Spleen (tissue), 11 donors: ENCODE measurements around the gene FBXW7. TPM values are rescaled to one million over a fixed set of nuclear protein-coding genes. Genes with fewer than 3 reads are reported as not detected.

Source experiments
- DNase-seq: peaks from one replicate; pipeline ENCODE4 v3.0.0-alpha.2; 2020
- H3K27ac ChIP-seq, 8 donors: fragments of 200-600 bp; sonication (generic) in 7 of 8; 1 replicate in 4 of 8; 2 replicates in 4 of 8; pipeline versions ENCODE4 v1.5.0 to v1.8.0; 2016 to 2021; ENCODE audit warnings: inconsistent platforms in 4 of 8, mild to moderate bottlenecking in 4 of 8, moderate library complexity in 1 of 8
- H3K27me3 ChIP-seq, 7 donors: fragments of 200-600 bp; sonication (generic) in 6 of 7; replicated peaks in 1 of 7; 1 replicate in 4 of 7; 2 replicates in 3 of 7; pipeline versions ENCODE4 v1.5.0 to v1.8.0; 2016 to 2021; ENCODE audit warnings: inconsistent platforms in 3 of 7, mild to moderate bottlenecking in 1 of 7
- H3K36me3 ChIP-seq, 6 donors: fragments of 200-600 bp; sonication (generic) in 5 of 6; 1 replicate in 4 of 6; 2 replicates in 2 of 6; pipeline versions ENCODE4 v1.5.0 to v1.8.0; 2016 to 2021; ENCODE audit warnings: inconsistent platforms in 2 of 6
- H3K4me1 ChIP-seq, 6 donors: fragments of 200-600 bp; sonication (generic) in 5 of 6; 1 replicate in 3 of 6; 2 replicates in 3 of 6; pipeline versions ENCODE4 v1.5.0 to v1.8.0; 2016 to 2021; ENCODE audit warnings: inconsistent platforms in 3 of 6
- H3K4me3 ChIP-seq, 8 donors: fragments of 200-600 bp; sonication (generic) in 7 of 8; 1 replicate in 4 of 8; 2 replicates in 4 of 8; pipeline versions ENCODE4 v1.5.0 to v1.8.0; 2016 to 2021; ENCODE audit warnings: inconsistent platforms in 4 of 8, mild to moderate bottlenecking in 4 of 8, moderate library complexity in 2 of 8
- H3K9me3 ChIP-seq, 8 donors: fragments of 200-600 bp; sonication (generic) in 7 of 8; 1 replicate in 4 of 8; 2 replicates in 4 of 8; pipeline versions ENCODE4 v1.5.0 to v1.8.0; 2016 to 2021; ENCODE audit warnings: inconsistent platforms in 4 of 8
- CTCF ChIP-seq, 11 experiments: fragments of 200-600 bp in 7 of 11; fragments of 450-650 bp in 4 of 11; sonication (generic) in 4 of 11; IDR thresholded peaks in 8 of 11; conservative IDR thresholded peaks in 3 of 11; 1 replicate in 7 of 11; 2 replicates in 4 of 11; pipeline versions ENCODE4 v1.4.0 to v1.8.0; 2016 to 2021; ENCODE audit warnings: antibody characterized with exemption in 11 of 11, inconsistent platforms in 4 of 11, mild to moderate bottlenecking in 1 of 11
- POLR2A ChIP-seq, 3 donors: fragments of 450-650 bp; IDR thresholded peaks; one replicate each; pipeline ENCODE4 v1.5.1; 2017; ENCODE audit warnings: antibody characterized with exemption in 3 of 3, mild to moderate bottlenecking in 1 of 3
- POLR2AphosphoS5 ChIP-seq, 3 donors: sonication (generic); formaldehyde crosslinking; IDR thresholded peaks; one replicate each; pipeline ENCODE4 v1.5.1; 2017; ENCODE audit warnings: antibody characterized with exemption in 3 of 3
- WGBS, 5 donors: extraction: QIAGEN DNeasy Blood & Tissue Kit in 3 of 5; methylation state at CpG; one replicate each; pipeline versions ENCODE4 v1.1.5 to v1.1.7; 2013 to 2018; 5-methylcytosine and 5-hydroxymethylcytosine counted together
- intact Hi-C: fragments of 100-400 bp; cut with DNase I; formaldehyde crosslinking; loops from one replicate; pipeline ENCODE4 v1.15.0; 2023; ENCODE audit warnings: low total_unique reads
- polyA plus RNA-seq, 3 donors: library from polyadenylated mRNA; stranded (reverse); fragments of 200-250 nt; gene quantifications; one replicate each; pipeline ENCODE4 v1.2.1, GENCODE V29; 2013
- total RNA-seq, 7 donors: library from RNA; depleted of rRNA in 3 of 7; stranded (reverse); fragments of >200 nt in 3 of 7; fragmentation: NEBNext Ultra II Directional in 4 of 7; extraction: Animal tissue kit (Norgen Biotek cat#: 25700) in 4 of 7; gene quantifications; one replicate each; pipeline versions ENCODE4 v1.1.0 to v1.2.1, GENCODE V29; 2016 to 2021
- donor health status: healthy with polysubstance abuse.
- donor health status: DM: no; HTN: no; CAD: no; lungs with moderate emphysema.
- donor health status: DM: no; HTN: no; CAD: no.
- donor health status: Bipolar disorder and iron deficiency.
- donor health status: healthy.
- donor health status: DM: no; HTN: no; CAD: no.
- donor health status: DM: yes; HTN: yes; CAD: no.

FBXW7 gene
- total and polyA plus RNA-seq, 10 donors, result 11.5 to 140 (median 79.9) TPM

DNA sequence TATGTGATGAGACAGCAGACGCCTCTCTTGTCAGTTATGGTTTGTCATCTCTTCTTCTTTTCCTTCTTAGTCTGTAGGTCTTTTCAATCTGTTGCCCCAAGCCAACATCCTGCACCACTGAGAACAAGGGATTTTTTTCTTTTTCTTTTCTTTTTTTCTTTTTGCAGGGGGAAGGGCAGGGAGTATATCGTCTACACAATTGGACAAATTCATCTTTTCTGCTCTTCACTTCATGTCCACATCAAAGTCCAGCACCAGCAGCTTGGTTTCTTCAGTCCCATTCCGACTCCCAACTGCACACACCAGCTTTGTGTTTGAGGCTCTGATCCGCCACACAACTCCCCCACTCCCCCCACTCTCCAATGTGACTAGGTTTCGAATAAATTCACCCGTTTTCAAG is 213.2 kb downstream of the FBXW7 start:
- Histone ChIP-seq H3K27ac (no peak overlapping the region), H3K9me3 (no peaks in the 10 kb centered on the region), H3K27me3 (no peaks in the 10 kb centered on the region), H3K4me3 (no peak overlapping the region), H3K4me1 (no peaks in the 10 kb centered on the region), H3K36me3 (peaks cover 3 to 82% (median 38%) of the 10 kb centered on the region in 6 donors)
- DNase-seq, result no peak
- no peak for TF ChIP-seq POLR2A (IDR thresholded peaks at IDR 0.05)
- no peak for TF ChIP-seq POLR2AphosphoS5 (IDR thresholded peaks at IDR 0.05)
- TF ChIP-seq CTCF (IDR thresholded peaks at IDR 0.05 in 8 of 11, conservative IDR thresholded peaks at IDR 0.05 in 3 of 11), result no peak
- 95 to 96% (median 95%) methylated on average over 6 of the region's 6 CpGs for WGBS, 5 donors
- intact Hi-C loops, result no loop called here

DNA sequence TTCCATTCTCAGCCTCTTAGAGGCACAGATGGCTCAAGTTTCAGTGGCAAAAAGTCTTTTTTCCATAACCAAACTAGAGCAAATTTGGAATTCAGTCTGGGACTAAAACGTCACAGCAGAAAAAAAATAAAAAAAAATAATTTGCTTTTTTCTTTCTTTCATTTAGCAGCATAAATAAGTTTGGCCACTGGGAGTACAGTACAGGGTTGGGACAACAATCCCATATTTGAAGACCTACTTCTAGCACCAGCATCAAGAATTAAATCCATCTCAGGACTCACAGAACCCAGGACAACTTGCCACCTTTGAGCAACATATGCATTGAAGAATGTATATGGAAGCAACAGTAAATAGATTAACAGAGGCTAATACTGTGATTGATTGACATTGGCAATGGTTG is 214.0 kb downstream of the FBXW7 start:
- no peak for TF ChIP-seq CTCF (IDR thresholded peaks at IDR 0.05 in 8 of 11, conservative IDR thresholded peaks at IDR 0.05 in 3 of 11)
- intact Hi-C loops, result no loop called here
- Histone ChIP-seq H3K4me3 (no peak overlapping the region), H3K27ac (no peak overlapping the region), H3K36me3 (peaks cover 3 to 75% (median 34%) of the 10 kb centered on the region in 6 donors), H3K4me1 (peaks cover 0 to 3% (median 0%) of the 10 kb centered on the region in 6 donors), H3K27me3 (no peaks in the 10 kb centered on the region), H3K9me3 (no peaks in the 10 kb centered on the region)
- DNase-seq, result no peak
- WGBS, 5 donors, result 79 to 95% (median 85%) methylated on average over 1 of the region's 1 CpG

GRCh38 chr4:152321398-152321797 is 214.5 kb downstream of the FBXW7 start:
- intact Hi-C loops, result no loop called here

DNA sequence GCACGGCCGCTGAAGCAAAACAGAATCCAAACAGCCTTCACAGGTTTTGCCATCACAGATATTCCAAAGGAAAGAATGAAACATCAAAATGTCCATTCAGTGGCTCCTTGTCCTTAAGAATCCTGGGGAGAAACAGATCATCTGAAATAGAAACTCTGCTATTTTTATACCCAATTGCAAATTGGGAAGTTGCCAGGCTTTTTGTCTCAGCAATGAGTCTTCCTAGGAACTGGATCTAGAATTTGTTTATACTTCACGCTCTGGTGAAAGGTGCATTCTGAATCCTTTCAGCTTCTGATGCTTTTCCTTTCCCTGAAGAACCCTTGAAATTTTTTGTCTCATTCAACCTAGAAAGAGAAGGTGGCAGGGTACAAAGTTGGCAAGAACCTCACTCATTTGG is 218.9 kb downstream of the FBXW7 start:
- WGBS, 5 donors, result 90 to 96% (median 93%) methylated on average over 3 of the region's 3 CpGs

More at GRCh38 chr4:152321398-152321797, 214.5 kb downstream of the FBXW7 start:
- TF ChIP-seq CTCF (IDR thresholded peaks at IDR 0.05 in 8 of 11, conservative IDR thresholded peaks at IDR 0.05 in 3 of 11) (no peak), POLR2A (IDR thresholded peaks at IDR 0.05) (no peak), POLR2AphosphoS5 (IDR thresholded peaks at IDR 0.05) (no peak)
- peaks cover 0 to 6% (median 0%) of the 10 kb centered on the region in 6 donors for H3K4me1 ChIP-seq
- DNase-seq, result no peak
- WGBS, 5 donors, result 95 to 98% (median 97%) methylated on average over 4 of the region's 4 CpGs
- H3K27me3 ChIP-seq, result no peaks in the 10 kb centered on the region
- H3K36me3 ChIP-seq, result peaks cover 3 to 70% (median 34%) of the 10 kb centered on the region in 6 donors
- H3K4me3 ChIP-seq, result no peak overlapping the region
- H3K27ac ChIP-seq, result no peak overlapping the region
- no peaks in the 10 kb centered on the region for H3K9me3 ChIP-seq

More for the DNA sequence above, 218.9 kb downstream of the FBXW7 start:
- Histone ChIP-seq H3K4me3 (no peak overlapping the region), H3K9me3 (no peaks in the 10 kb centered on the region), H3K36me3 (peaks cover 0 to 25% (median 5%) of the 10 kb centered on the region in 6 donors), H3K27ac (no peak overlapping the region), H3K27me3 (no peaks in the 10 kb centered on the region), H3K4me1 (peaks cover 0 to 6% (median 0%) of the 10 kb centered on the region in 6 donors)
- no peak for DNase-seq
- no peak for TF ChIP-seq POLR2AphosphoS5 (IDR thresholded peaks at IDR 0.05)
- no peak for TF ChIP-seq CTCF (IDR thresholded peaks at IDR 0.05 in 8 of 11, conservative IDR thresholded peaks at IDR 0.05 in 3 of 11)
- TF ChIP-seq POLR2A (IDR thresholded peaks at IDR 0.05), result no peak
- intact Hi-C loops, result no loop called here
